Stimulated activated memory B cell treated with anti-CD40 and anti-IgM and Interleukin-4, amounts not matched to agents 10 μg/mL and 1 μg/mL and 100 μg/mL, for 72 hours (primary cell): ENCODE data around the gene FAM171A1.

Experiments used
- ATAC-seq: fragments of 150-1000 bp; cut with Tn5 transposase; 2 replicates; pipeline ENCODE4 v1.10.0; 2021
- H3K27ac Mint-ChIP-seq: one replicate; pipeline ENCODE4 v1.8.0; 2022; ENCODE audit warnings: mild to moderate bottlenecking, mixed read lengths
- H3K27me3 Mint-ChIP-seq: one replicate; pipeline ENCODE4 v1.8.0; 2022; ENCODE audit warnings: mixed read lengths
- H3K36me3 Mint-ChIP-seq: one replicate; pipeline ENCODE4 v1.8.0; 2022; ENCODE audit warnings: mixed read lengths
- H3K4me1 Mint-ChIP-seq: one replicate; pipeline ENCODE4 v1.8.0; 2022; ENCODE audit warnings: mixed read lengths
- H3K4me3 Mint-ChIP-seq: one replicate; pipeline ENCODE4 v1.8.0; 2022; ENCODE audit warnings: mild to moderate bottlenecking, moderate library complexity, mixed read lengths
- H3K9me3 Mint-ChIP-seq: one replicate; pipeline ENCODE4 v1.8.0; 2022; ENCODE audit warnings: mixed read lengths

The FAM171A1 gene

DNA sequence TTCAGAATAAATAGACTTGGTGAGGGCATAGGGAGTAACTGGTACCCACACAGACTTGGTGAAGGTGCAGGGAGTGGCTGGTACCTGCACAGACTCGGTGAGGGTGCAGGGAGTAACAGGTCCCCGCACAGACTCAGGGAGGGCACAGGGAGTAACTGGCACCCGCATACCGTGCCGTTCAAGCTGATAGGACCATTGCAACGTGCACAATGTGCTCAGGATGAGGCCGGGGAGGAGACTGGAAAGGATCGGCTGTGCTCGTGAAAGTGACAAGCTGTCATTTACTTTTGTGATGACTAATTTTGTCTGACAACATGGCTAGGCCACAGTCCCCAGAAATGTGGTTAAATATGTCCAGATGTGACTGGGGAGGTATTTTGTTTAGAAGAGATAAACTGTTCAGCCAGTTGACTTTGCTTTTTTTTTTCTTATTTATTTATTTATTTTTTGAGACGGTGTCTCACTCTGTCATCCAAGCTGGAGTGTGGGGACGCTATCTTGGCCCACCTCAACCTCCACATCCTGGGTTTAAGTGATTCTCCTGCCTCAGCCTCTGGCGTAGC is 126.4 kb downstream of the FAM171A1 start:
- Mint-ChIP-seq H3K9me3 (no peaks in the 10 kb centered on the region), H3K4me3 (no peak overlapping the region), H3K27me3 (peaks cover 28% of the 10 kb centered on the region), H3K4me1 (no peaks in the 10 kb centered on the region), H3K27ac (no peak overlapping the region), H3K36me3 (no peaks in the 10 kb centered on the region)
- no peak for ATAC-seq

DNA sequence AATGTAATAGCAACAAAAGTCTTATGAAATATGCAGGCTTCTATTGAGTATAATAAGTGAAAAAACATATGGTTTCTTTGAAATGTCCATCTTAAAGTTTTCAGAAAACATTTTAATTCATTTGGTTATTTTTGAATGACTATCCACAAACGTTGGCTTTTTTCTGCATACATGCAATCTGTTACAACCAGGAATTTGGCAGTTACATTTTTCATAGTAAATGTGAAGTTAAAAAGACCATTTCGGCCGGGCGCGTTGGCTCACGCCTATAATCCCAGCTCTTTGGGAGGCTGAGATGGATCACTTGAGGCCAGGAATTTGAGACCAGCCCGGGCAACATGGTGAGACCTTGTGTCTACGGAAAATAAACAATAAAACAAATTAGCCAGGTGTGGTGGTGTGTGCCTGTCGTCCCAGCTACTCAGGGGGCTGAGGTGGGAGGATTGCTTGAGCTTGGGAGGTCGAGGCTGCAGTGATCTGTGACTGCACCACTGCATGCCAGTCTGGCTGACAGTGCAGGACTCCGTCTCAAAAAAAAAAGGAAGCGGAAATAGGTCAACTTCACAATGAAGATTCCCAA is 128.7 kb downstream of the FAM171A1 start:
- H3K27ac Mint-ChIP-seq: no peak overlapping the region
- peaks cover 22% of the 10 kb centered on the region for H3K27me3 Mint-ChIP-seq
- H3K9me3 Mint-ChIP-seq: no peaks in the 10 kb centered on the region
- no peaks in the 10 kb centered on the region for H3K4me1 Mint-ChIP-seq
- ATAC-seq: no peak
- no peaks in the 10 kb centered on the region for H3K36me3 Mint-ChIP-seq
- no peak overlapping the region for H3K4me3 Mint-ChIP-seq

DNA sequence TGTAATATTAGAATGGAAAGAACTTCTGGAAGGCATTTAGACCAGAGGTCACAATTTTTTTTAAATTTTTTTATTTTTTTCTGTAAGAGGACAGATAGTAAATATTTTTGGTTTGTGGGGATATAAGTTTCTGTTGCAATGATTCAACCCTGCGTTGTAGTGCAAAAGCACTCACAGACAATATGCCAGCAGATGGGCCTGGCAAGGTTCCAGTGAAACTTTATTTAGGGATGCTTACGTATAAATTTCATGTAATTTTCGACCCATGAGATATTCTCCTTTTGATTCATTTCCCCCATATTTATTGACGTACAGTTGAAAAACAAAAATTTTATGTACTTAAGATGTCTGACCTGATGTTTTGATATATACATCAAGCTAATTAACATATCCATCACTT is 129.8 kb downstream of the FAM171A1 start:
- Mint-ChIP-seq H3K36me3 (no peaks in the 10 kb centered on the region), H3K27me3 (peaks cover 13% of the 10 kb centered on the region), H3K27ac (no peak overlapping the region), H3K9me3 (no peaks in the 10 kb centered on the region), H3K4me3 (no peak overlapping the region), H3K4me1 (no peaks in the 10 kb centered on the region)
- ATAC-seq: no peak

DNA sequence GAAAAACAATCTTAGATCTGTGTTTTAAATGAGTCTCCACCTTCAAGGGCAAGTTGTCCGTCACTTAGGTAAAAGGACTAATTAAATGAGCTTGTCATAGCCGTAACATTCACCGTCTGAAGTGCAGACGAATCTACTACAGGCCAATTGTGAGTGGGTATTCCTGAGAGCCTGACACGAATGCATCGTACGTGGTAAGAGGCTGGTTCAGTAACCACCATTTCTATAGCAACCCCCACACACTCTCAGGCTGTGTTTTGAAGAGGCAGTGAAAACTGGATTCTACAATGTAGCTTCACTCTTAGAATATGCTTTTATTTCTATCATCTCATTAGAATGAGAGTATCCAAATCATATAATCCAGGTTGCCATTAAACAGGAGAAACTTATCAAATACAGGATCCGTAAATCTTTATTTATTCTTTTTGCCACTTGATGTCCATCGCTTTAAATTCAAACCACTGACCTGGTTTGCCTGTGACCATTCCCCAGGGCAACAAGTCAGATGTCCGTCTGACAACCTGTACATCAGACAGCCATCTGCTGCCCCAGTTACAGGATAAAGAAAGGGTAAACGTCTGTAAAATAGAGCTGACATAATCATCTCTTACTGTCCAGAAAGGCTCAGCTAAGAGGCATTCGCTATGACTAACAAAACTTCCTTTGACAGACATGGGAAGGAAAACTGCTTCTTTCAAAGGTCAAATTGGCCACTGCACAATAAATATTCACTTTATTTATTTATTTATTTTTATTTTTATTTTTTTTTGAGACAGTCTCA is 132.3 kb downstream of the FAM171A1 start:
- H3K9me3 Mint-ChIP-seq: no peaks in the 10 kb centered on the region
- H3K4me3 Mint-ChIP-seq: no peak overlapping the region
- no peaks in the 10 kb centered on the region for H3K36me3 Mint-ChIP-seq
- H3K27ac Mint-ChIP-seq: no peak overlapping the region
- no peaks in the 10 kb centered on the region for H3K4me1 Mint-ChIP-seq
- ATAC-seq: no peak
- H3K27me3 Mint-ChIP-seq: no peaks in the 10 kb centered on the region

DNA sequence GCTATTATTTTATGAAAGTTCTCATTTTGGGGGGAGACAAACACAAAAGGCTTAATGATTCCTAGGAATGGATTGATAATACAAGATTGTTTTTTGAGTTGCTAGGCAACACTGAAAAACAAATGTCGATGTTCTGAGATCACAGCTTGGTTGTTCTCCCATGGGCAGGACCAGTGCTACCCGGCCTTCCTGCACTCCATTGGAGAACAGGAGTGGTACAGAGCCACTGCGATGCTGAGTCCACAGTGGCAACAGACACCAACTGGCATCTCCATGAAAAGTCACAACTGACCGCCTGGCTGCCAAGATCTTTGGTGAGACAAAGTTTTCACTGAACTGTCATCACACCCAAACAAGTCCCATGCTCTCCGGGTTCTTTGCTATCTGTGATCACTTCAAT is 133.7 kb downstream of the FAM171A1 start:
- ATAC-seq: no peak
- no peak overlapping the region for H3K27ac Mint-ChIP-seq
- H3K4me1 Mint-ChIP-seq: no peaks in the 10 kb centered on the region
- H3K27me3 Mint-ChIP-seq: no peaks in the 10 kb centered on the region
- H3K36me3 Mint-ChIP-seq: no peaks in the 10 kb centered on the region
- H3K9me3 Mint-ChIP-seq: no peaks in the 10 kb centered on the region
- no peak overlapping the region for H3K4me3 Mint-ChIP-seq

GRCh38 chr10:15236340-15236739 is 134.7 kb downstream of the FAM171A1 start:
- no peak for ATAC-seq
- no peaks in the 10 kb centered on the region for H3K4me1 Mint-ChIP-seq
- no peaks in the 10 kb centered on the region for H3K27me3 Mint-ChIP-seq
- H3K9me3 Mint-ChIP-seq: no peaks in the 10 kb centered on the region
- no peaks in the 10 kb centered on the region for H3K36me3 Mint-ChIP-seq
- no peak overlapping the region for H3K4me3 Mint-ChIP-seq
- H3K27ac Mint-ChIP-seq: no peak overlapping the region

DNA sequence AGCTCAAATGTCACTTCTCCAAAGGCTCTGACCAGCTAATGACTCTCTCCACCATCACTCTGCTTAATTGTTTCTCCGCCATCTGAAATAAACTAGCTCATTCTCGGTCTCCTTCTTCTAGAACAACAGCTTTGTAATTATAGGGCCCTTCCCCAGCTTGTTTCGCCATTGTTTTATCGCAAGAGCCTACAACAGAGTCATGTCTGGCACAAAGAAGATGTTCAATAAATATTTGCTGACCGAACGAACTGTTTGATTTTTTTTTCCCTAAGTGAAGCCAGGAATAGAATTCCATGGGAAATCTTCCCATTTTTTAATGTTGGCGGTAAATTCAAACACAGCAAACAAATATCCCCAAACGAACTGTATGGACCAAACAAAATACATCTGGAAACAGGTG is 138.8 kb downstream of the FAM171A1 start:
- Mint-ChIP-seq H3K27ac (no peak overlapping the region), H3K9me3 (peaks cover 7% of the 10 kb centered on the region), H3K27me3 (peaks cover 9% of the 10 kb centered on the region), H3K4me1 (no peaks in the 10 kb centered on the region), H3K4me3 (no peak overlapping the region), H3K36me3 (no peaks in the 10 kb centered on the region)
- no peak for ATAC-seq

GRCh38 chr10:15231426-15231825 is 139.7 kb downstream of the FAM171A1 start:
- Mint-ChIP-seq H3K4me3 (no peak overlapping the region), H3K27me3 (peaks cover 9% of the 10 kb centered on the region), H3K4me1 (no peaks in the 10 kb centered on the region), H3K9me3 (peaks cover 7% of the 10 kb centered on the region), H3K36me3 (no peaks in the 10 kb centered on the region), H3K27ac (no peak overlapping the region)
- ATAC-seq: no peak

- Mint-ChIP-seq H3K36me3 (no peaks in the 10 kb centered on the region), H3K4me3 (no peak overlapping the region), H3K4me1 (no peaks in the 10 kb centered on the region), H3K27ac (no peak overlapping the region), H3K27me3 (peaks cover 9% of the 10 kb centered on the region), H3K9me3 (peaks cover 7% of the 10 kb centered on the region)
- ATAC-seq: no peak
Observed at GRCh38 chr10:15230257-15230656, 140.8 kb downstream of the FAM171A1 start.

DNA sequence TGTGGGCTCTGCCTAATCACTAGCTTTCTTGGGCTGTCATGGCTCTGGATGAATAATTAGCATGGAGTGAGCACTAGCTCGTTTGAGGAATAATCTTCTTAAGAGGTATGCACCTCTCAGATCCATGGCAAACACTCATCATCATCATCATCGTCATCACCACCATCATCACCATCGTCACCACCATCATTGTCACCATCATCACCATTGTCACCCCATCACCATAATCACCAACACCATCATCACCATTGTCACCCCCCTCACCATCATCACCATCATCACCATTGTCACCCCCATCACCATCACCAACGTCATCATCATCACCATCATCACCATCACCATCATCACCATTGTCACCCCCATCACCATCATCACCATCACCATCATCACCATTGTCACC is 141.8 kb downstream of the FAM171A1 start:
- Mint-ChIP-seq H3K36me3 (no peaks in the 10 kb centered on the region), H3K4me1 (no peaks in the 10 kb centered on the region), H3K9me3 (peaks cover 13% of the 10 kb centered on the region), H3K27me3 (peaks cover 9% of the 10 kb centered on the region), H3K27ac (no peak overlapping the region), H3K4me3 (no peak overlapping the region)
- ATAC-seq: no peak

DNA sequence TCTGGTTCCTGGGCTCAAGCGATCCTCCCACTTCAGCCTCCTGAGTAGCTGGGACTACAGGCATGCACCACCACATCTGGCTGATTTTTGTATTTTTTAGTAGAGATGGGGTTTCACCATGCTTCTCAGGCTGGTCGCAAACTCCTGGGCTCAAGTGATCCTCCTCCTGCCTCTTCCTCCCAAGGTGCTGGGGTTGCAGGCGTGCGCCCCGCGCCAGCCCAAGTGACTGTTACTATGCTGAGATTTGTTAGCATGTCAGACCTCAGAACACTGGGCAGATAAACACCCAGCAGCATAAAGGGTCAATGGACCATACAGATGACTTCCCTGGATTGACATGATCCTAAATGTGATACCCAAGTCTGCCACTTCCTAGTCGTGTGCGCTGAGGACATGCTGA is 142.7 kb downstream of the FAM171A1 start:
- no peak overlapping the region for H3K4me3 Mint-ChIP-seq
- peaks cover 9% of the 10 kb centered on the region for H3K27me3 Mint-ChIP-seq
- no peak for ATAC-seq
- H3K4me1 Mint-ChIP-seq: no peaks in the 10 kb centered on the region
- peaks cover 17% of the 10 kb centered on the region for H3K9me3 Mint-ChIP-seq
- no peak overlapping the region for H3K27ac Mint-ChIP-seq
- no peaks in the 10 kb centered on the region for H3K36me3 Mint-ChIP-seq

- no peak overlapping the region for H3K27ac Mint-ChIP-seq
- no peaks in the 10 kb centered on the region for H3K4me1 Mint-ChIP-seq
- no peaks in the 10 kb centered on the region for H3K36me3 Mint-ChIP-seq
- ATAC-seq: no peak
- peaks cover 17% of the 10 kb centered on the region for H3K9me3 Mint-ChIP-seq
- H3K4me3 Mint-ChIP-seq: no peak overlapping the region
- H3K27me3 Mint-ChIP-seq: peaks cover 9% of the 10 kb centered on the region
Observed at GRCh38 chr10:15227611-15228372, 143.3 kb downstream of the FAM171A1 start.

DNA sequence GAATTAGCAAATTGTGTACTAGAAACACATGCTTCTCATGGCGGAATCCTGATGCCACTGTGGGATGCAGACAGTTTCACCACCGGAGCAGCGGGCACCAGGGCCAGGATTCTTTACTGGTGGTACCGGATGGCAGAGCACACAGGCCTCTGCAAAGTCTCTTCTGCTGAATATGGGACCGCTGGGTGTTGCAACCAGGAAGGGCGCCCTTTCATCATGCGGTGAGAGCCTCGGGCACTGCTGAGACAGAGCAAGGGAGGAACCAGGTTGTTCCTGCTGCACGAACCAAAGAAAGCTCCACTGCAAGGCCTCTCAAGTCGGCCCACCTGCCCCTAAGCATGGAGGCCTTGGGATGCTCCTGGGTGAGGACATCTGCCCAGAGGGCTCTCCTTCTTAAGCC is 145.6 kb downstream of the FAM171A1 start:
- Mint-ChIP-seq H3K9me3 (peaks cover 17% of the 10 kb centered on the region), H3K36me3 (no peaks in the 10 kb centered on the region), H3K27me3 (peaks cover 9% of the 10 kb centered on the region), H3K4me3 (no peak overlapping the region), H3K4me1 (no peaks in the 10 kb centered on the region), H3K27ac (no peak overlapping the region)
- no peak for ATAC-seq

GRCh38 chr10:15224948-15225347 is 146.1 kb downstream of the FAM171A1 start:
- H3K27ac Mint-ChIP-seq: no peak overlapping the region
- H3K9me3 Mint-ChIP-seq: peaks cover 17% of the 10 kb centered on the region
- peaks cover 7% of the 10 kb centered on the region for H3K27me3 Mint-ChIP-seq
- no peak overlapping the region for H3K4me3 Mint-ChIP-seq
- no peaks in the 10 kb centered on the region for H3K4me1 Mint-ChIP-seq
- H3K36me3 Mint-ChIP-seq: no peaks in the 10 kb centered on the region
- ATAC-seq: no peak

GRCh38 chr10:15223174-15223573 is 147.9 kb downstream of the FAM171A1 start:
- H3K9me3 Mint-ChIP-seq: peaks cover 9% of the 10 kb centered on the region
- no peaks in the 10 kb centered on the region for H3K36me3 Mint-ChIP-seq
- no peaks in the 10 kb centered on the region for H3K27me3 Mint-ChIP-seq
- ATAC-seq: no peak
- H3K27ac Mint-ChIP-seq: no peak overlapping the region
- no peaks in the 10 kb centered on the region for H3K4me1 Mint-ChIP-seq
- H3K4me3 Mint-ChIP-seq: no peak overlapping the region
